Raji (cell line): ENCODE data around the gene RAB8A.

Experiments
- POLR2A ChIP-seq: IDR thresholded peaks from 2 replicates; pipeline ENCODE4 v1.6.1; 2011; ENCODE audit warnings: low read depth, low read length, control low read depth; ENCODE audit not compliant: insufficient read depth

Gene RAB8A

DNA sequence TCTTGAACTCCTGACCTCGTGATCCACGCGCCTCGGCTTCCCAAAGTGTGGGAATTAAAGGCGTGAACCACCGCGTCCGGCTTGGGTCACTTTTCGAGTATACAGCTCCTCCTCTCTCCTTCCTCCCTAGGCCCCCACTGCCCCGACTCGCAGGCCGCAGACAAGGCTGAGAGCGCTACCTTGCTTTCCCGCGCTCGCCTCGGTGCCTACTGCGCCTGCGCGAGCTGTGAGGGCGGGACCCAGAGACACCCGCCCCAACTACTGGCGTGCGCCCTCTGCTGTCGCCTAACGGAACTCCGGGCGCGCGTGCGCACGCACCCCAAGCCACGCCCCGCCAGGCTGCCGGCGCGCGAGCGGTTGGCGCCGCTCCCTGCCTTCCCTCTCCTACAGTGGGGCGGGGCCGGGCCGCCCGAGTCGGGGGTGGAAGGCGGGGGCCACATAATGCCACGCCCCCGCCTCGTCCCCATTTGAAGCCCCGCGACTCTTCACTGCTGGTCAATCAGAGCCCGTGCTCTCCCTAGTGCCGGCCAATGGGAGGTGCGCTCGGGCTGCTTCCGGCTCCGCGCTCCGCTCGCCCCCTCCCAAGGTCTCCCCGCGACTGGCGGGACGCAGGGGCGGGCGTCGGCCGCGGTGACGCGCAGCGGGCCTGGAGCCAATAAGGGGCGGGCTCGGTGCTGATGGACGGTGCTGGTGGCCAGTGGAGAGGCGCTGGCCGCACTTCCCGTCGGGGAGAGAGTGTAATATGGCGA lies at the start of gene RAB8A:
RAB8A (plus strand) TSS at position 730 of the 749 bp plus-strand sequence; CDS start at position 743, 13 bp downstream.
- TF ChIP-seq POLR2A, result peak; percentile 79

DNA sequence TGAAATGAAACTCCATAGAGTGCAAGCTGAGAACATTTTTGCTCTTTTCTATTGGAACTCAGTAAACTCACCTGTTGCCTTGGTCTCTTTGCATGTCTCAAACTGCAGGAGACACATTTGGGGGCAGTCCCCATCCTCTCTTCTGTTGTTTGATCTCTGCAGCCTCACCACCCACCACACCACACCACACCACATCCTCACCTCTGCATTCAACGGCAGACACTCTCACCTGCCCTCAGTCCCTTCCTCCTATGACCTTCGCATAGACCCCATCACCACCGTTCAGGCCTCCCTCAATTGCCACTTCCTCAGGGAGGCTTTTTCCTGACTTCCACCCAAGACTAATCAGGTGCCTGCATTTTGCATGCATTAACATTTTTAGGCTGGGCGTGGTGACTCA lies 49.7 kb upstream of the RAB8A start:
- no peak for TF ChIP-seq POLR2A

DNA sequence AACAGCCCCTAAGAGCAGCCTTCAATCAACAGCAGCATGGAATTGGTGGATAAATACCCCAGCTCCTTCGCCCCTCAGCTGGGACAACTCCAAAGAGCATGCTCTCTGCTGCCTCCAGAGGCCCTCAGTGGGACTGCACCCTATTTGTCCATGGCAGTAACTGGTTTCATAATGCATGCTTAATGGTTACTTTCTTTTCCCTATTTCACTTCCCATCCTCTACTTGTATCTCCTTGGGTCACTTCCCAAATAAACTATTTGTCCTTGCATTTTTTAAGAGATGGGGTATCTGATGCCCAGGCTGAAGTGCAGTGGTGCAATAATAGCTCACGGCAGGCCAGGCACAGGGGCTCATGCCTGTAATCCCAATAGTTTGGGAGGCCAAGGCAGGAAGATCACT lies 48.9 kb upstream of the RAB8A start:
- no peak for TF ChIP-seq POLR2A

DNA sequence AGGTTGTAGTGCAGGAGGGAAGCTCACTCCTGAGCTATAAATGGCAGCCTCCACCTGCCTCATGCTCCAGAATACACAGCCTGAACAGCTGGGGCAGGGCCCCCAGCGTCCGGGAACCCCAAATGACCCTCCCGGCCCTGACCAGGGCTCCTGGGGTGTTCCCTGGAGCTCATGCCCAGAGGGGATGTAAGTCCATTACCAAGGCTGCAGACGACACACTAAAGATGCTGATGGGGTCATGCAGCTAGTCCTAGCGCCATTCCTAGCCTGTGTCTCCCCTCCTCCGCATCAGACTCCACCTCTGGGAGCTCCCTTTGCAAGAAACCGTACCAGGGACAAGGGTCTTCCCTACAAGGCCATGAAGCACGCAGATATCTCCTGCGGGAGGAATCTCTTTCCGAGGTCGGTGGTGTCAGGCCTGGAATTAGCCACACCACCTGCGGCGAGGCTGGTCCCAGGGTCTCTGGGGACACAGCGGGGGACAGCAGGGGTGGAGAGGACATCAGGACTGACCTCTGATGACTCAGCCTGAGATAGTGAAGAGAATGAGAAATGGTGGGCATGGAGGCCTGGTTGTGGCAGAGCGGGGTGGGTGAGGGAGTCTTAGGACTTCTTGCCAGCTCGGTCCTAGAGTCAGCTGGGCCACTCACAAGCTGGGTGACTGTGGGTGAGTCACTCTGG lies 47.3 kb upstream of the RAB8A start:
- no peak for TF ChIP-seq POLR2A

DNA sequence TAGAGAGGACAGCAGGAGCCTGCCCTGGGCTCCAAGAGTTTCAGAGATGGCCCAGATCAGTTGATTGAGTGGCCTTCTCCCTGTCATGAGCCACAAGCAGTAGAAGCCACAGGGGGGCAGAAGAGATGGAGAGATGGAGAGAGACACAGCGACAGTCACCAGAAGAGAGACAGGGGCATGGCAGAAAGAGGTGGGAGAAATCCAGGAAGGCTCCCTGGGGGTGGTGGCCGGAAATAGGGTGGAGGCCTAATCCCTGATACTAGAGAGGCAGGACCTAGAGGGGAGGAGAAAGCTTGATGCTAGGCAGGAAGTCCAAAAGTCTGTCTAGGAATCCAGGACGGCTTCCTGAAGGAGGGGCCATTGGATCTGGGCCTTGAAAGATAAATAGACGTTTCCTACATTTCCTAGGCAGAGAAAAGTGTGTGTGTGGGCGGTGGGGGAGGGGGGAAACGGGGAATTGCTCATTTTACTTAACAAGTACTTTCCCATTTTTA lies 45.0 kb upstream of the RAB8A start:
- no peak for TF ChIP-seq POLR2A

DNA sequence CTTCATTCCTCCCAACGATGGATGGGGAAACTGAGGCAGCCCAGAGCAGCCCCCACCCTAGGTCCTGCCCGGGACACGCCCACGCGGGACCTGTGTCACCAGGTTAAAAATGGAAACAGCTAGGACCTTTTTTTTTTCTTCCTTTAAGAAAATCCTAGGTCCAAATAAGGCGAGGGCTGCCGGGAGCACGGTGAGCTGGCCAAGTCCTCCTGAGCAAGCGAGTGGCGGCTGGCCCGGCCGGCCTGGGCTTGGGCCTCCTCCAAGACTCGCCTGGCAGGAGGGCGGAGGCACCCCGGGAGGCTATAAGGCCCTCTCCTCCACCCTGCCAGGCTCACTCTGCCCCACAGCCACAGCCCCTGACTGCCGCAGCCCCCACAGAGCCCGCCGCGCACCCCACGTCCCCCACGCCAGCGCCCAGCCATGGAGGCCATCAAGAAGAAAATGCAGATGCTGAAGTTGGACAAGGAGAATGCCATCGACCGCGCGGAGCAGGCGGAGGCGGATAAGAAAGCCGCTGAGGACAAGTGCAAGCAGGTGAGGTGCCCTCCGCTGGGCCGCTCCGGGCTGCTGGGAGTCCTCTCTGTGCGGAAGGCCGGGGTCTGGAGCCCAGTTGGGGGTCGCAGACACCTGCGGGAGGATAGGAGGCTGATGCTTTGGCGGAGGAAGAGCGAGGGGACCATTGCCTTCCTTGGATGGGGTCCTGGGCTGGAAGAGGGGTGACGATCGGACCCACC lies 44.3 kb upstream of the RAB8A start:
- no peak for TF ChIP-seq POLR2A

DNA sequence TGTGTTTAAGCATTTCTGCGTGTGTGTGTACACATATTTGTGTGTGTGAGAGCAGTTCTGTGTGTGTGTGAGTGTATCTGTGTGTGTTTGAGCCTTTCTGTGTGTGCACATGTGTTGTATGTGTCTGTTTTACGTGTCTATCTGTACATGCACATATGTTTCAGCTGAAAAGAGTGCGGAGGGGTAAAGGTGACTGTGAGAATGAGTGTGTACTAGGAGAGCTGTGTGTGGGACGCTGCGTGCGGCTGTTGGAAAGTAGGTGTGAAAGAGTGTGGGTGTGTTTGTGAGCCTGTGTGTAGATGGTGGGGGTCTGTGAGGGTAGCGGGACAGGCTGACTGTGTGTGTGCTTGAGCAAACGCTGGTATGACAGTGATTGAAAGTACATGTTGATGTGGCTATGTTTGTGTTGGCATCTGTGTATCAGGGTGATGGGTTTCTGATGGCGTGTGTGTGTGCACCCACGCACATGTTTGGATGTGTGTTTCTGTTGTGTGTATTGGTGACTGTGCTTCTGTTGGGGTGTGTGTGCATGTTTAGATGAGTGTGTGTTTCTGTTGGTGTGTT lies 42.9 kb upstream of the RAB8A start:
- no peak for TF ChIP-seq POLR2A

DNA sequence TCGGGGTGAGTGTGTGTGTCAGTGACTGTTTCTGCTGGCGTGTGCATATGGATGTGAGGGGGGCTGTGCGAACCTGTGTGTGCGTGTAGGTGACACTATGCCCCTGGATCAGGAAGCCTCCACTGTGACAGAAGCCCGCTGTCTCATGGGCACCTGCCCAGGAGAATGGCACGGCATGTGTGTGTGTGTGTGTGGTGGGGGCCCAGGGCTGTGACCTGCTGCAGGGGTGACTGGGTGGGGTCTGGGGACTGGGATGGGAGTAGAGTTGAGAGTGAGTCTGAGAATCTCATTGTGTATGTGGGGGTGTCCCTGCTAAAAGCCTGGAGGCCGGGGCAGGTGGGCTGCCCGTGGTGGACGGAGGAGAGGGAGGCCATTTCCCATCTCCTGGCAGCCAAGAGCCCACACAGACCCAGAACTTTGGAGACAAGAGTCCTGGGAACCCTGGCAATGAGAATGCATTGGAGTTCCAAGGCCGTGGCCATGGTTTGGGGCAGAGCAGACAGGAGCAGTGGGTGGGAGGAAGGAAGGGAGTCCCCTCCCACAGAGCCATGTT lies 41.8 kb upstream of the RAB8A start:
- no peak for TF ChIP-seq POLR2A

DNA sequence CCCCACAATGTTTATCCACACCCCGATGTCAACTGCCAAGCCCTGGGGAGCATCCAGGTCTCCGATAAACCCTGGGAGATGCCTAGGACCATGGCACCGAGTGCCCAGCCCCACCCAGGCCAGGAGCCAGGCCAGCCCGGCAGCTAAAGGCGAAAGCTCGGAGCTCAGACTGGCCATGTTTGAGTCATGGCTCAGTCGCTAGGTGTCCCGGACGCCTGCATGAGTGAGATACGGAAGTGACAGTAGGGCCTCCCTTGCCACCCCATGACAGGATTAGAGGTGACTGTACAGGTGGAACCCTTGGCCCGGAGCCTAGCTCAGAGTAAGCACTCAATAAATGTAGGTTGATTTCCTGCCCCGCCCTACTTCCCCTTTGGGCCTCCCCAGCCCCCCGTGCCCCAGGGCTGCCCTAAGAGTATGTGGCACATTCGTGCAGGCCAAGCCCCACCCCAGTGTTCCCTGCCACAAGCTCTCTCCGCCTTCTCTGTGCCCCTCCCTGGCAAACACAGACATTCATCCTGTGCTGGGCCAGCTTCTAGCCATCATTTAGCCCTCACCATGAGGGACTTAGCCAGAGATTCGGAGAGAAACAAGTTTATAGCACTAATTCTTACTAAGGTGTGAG lies 41.2 kb upstream of the RAB8A start:
- peak; percentile 67 for TF ChIP-seq POLR2A

DNA sequence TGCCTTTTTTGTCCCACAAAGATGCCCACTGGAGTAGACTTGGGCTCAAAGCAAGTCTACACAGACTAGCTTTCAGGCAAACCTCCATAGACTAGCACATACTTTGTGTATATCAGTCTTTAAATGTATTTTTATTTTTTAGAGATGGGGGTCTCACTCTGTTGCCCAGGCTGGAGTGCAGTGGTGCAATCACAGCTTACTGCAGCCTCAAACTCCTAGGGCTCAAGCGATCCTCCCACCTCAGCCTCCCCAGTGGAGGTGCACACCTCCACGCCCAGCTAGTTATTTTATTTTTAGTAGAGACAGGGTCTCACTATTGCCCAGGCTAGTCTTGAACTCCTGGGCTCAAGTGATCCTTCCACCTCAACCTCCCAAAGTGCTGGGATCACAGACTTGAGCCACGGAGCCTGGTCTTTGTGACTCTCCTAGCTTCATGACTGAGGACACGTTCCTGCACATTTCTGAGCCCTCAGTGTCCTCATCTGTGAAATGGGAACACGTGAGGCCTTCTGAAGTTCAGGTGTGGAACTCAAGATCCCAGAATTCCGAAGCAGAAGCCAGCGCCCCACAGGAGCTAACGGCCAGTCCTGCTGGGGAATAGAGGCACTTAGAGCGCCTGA lies 40.5 kb upstream of the RAB8A start:
- no peak for TF ChIP-seq POLR2A

DNA sequence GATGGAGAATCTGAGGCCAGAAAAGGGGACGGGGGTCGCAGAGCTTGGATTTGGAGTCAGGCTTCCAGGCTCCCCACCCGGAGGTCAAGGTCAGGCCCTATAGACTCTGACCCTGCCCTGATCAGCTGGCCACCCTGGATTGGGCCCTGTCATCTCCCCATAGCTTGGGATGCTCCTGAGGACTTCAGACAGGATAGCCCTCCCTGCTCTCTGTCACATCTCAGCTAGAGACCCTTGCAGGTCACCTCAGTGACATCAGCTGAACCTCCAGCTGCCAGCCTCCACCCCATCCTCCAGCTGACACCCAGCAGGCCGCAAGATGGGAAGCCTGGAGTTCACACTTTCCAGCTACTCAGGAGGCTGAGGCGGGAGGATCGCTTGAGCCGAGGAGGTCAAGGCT lies 38.2 kb upstream of the RAB8A start:
- TF ChIP-seq POLR2A, result no peak

DNA sequence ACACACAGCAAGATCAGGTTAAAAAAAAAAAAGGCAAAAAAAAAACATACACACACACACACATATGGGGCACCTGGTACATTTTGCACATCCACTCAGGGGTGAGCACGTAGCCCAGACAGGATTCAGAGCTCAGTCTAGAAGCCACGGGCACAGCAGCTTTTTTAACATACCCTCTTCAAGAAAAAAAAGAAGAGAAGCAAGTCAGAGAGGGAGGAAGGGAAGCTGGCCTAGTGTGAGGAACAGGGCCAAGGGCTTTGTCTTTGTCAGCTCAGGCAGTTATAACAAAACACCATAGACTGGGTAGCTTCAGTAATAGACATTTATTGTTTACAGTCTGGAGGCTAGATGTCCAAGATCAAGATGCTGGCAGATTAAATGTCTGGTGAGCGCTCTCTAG lies 37.7 kb upstream of the RAB8A start:
- no peak for TF ChIP-seq POLR2A

DNA sequence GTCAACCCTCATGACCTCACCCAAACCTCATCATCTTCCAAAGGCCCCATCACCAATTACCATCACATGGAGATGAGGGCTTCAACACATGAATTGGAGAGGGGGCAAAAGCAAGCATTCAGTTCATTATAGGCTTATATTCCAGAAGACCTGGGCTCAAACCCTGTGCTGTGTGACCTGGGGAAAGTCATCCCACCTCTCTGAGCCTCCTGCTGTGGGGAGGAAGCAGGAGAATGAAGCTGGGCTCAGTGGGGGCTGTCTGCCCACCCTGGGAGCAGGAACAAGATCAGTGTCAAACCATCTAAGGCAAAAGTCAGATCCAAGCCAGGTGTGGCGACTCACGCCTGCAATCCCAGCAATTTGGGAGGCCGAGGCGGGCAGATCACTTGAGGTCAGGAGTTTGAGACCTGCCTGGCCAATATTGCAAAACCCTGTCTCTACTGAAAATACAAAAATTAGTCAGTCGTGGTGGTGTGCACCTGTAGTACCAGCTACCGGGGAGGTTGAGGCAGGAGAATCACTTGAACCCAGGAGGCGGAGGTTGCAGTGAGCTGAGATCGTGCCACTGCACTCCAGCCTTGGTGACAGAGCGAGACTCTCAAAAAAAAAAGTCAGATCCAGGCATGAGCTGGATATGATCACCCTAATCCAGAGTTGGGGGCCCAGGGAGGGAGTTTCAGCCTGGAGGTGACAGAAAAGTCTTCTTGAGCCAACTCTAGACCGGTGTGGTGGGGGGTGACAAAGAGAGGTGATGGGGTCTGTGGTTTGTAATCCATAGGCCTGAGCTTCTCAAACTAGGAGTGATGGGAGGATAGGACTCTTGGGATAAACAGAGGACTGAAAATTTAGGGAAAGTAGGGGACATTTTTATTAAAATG lies 37.0 kb upstream of the RAB8A start:
- no peak for TF ChIP-seq POLR2A
